Gastrocnemius medialis (tissue), 4 donors: ENCODE measurements around the gene HSPB7.

Experiments used
- POLR2A ChIP-seq, 2 donors: fragments of 450-650 bp; IDR thresholded peaks; one replicate each; pipeline ENCODE4 v1.6.1; 2017; ENCODE audit warnings: antibody characterized with exemption in 2 of 2, mild to moderate bottlenecking in 2 of 2, moderate library complexity in 2 of 2
- TF ChIP-seq, protein P1 (sequence below), 5 experiments: fragments of 450-650 bp in 3 of 5; fragments of 200-600 bp in 2 of 5; sonication (generic) in 2 of 5; IDR thresholded peaks in 4 of 5; conservative IDR thresholded peaks in 1 of 5; 1 replicate in 4 of 5; 2 replicates in 1 of 5; pipeline ENCODE4 v1.5.1; 2016 to 2019; ENCODE audit warnings: antibody characterized with exemption in 5 of 5, mild to moderate bottlenecking in 3 of 5, moderate library complexity in 3 of 5

DNA sequence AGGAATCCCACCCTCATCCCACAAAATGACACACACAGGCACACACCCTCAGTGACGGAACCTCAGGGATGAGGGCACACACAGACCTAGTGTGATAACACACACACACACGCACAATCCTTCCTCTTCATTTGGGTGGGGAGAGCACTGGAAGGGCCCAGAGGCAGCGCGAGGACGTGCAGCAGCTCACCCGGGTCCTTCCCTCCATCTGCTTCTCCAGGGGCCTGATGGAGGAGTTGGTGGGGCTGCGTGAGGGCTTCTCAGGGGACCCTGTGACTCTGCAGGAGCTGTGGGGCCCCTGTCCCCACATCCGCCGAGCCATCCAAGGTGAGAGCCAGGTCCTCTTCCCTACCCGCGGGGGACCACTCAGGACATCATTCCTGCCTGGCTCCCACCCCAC is 4.5 kb upstream of the HSPB7 start:
- TF ChIP-seq, protein P1, sequence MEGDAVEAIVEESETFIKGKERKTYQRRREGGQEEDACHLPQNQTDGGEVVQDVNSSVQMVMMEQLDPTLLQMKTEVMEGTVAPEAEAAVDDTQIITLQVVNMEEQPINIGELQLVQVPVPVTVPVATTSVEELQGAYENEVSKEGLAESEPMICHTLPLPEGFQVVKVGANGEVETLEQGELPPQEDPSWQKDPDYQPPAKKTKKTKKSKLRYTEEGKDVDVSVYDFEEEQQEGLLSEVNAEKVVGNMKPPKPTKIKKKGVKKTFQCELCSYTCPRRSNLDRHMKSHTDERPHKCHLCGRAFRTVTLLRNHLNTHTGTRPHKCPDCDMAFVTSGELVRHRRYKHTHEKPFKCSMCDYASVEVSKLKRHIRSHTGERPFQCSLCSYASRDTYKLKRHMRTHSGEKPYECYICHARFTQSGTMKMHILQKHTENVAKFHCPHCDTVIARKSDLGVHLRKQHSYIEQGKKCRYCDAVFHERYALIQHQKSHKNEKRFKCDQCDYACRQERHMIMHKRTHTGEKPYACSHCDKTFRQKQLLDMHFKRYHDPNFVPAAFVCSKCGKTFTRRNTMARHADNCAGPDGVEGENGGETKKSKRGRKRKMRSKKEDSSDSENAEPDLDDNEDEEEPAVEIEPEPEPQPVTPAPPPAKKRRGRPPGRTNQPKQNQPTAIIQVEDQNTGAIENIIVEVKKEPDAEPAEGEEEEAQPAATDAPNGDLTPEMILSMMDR (IDR thresholded peaks at IDR 0.05 in 4 of 5, conservative IDR thresholded peaks at IDR 0.05 in 1 of 5) = no peak
- TF ChIP-seq POLR2A (IDR thresholded peaks at IDR 0.05) = no peak
